Cortex of kidney (tissue), 1 donor: ENCODE data around the gene LTBP2.
"Not testable (repeated sequence)": the region's sequence is repeated elsewhere in the genome, so short reads cannot be mapped to it uniquely, and the experiment has no call there.

Experiments used
- DNase-seq: peaks from one replicate; lab custom pipeline; 2025; lab: John Stamatoyannopoulos, UW

Gene LTBP2

DNA sequence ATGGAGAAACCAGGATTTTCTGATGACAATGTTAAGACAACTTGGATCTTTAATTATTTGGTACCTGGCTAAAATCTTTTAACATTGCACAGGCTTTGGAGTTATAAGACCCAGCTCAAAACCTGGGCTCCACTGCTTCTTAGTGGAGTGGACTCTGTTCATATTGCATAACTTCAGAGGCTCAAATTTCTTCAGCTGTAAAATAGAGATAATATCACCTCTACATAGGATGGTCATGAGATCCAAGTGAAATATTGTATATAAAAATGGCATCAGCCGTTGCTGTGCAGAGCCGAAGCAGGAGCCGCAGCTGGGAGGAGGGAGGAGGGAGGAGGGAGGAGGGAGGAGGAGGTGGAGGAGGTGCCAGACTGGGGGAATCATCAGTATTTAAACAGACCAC is 129.5 kb downstream of the LTBP2 start:
- no peak for DNase-seq

DNA sequence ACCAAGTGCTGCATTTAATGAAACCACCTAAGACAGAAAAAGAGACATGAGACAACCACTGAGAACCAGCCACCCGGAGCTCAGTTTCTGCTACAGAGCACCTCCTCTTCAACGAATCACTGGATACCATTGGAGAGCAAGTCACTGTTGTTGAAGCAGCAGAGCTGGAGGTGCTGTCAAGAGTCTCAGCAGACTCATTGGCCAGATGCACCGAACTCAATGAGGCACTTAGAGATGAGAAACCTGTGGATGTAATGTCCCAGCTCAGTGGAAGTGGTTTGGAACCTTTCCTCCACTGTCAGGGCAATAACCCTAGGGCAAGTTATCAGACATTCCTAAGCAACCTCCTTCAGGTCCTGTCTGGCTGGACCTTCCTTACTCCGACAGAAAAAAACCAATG is 132.0 kb downstream of the LTBP2 start:
- DNase-seq = no peak

DNA sequence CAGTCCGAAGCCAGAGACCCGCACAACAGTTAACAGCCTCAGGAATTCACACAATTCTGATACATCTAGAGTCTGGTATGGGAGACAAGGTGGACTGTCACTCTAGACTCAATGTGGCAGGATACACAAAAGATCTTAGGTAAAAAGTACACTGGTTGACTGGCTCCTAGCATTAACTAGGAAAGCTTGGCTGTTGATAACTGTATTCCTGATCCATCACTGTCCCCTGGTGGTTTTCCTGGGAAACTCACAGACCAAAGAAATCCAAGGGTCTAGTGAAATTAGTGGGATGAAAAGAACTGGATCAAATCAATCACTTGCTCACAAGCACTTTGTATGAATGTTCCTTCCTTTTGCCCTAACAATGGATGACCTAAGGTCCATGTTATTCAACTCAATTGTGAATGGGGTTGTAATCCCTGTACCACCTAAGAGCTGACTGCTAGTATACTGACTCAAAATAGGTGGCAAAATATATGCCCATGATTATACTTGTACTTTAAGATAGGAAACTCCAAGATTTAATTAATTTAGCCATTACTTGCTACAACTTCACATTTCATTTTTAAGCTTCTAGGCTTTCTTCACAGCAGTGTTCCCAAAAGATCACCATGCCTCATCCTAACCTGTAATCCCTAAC is 132.9 kb downstream of the LTBP2 start:
- no peak for DNase-seq

DNA sequence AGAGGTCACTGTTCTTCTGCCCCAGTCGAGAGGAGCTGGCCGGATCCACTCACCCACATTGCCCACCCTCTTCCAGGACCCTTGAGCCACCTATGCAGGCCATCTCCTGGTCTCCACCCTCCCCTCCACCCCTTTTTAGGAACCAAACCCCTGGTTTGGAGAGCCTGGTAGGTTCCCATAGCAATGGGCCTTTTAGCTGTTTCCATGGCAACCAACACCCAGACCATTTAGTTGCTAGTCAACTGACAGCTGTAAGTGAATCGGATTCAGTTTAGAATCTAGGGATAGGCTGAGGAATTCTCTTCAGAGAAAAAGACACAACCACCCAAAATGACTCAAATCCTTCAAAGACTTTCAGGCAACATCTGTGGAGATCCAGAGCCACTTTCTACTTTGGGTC is 135.4 kb downstream of the LTBP2 start:
- DNase-seq = no peak

DNA sequence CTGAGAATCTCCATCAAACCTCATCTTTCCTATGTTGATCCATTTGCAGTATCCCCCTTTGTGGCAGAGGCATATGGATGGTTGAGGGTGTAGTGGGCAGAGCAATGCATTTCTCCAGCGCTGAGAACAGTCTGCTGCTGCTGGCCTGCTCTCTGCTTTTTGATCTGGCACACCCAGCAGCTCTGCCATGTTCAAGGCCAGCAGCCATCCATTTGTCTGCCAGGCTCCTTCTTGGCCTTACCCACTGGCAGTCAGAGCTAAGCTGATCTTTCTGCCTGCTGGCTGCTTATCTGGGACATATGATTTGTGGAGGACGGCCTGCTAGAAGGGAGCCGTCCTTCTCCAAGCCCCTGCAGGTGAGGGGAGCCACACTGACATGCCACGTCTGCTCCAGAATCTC is 135.9 kb downstream of the LTBP2 start:
- no peak for DNase-seq

DNA sequence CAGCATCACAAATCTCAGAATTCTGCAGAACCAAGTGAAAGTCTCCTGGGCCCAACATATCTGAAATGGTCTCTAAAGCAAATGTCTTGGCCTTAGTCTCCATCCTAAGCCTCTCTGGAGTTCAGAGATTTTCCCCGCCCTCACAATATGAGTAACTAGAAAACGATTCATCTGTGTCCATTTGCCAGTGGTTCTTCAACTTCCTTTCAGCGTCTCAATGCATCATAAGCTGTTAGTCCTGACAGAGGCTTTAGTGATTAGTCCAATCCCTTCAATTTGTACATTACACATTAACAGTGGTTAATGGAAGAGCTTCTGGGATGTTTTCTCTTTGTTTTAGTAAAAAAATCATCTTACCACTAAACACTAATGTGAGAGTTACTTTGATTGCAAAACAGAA is 136.4 kb downstream of the LTBP2 start:
- DNase-seq = no peak

DNA sequence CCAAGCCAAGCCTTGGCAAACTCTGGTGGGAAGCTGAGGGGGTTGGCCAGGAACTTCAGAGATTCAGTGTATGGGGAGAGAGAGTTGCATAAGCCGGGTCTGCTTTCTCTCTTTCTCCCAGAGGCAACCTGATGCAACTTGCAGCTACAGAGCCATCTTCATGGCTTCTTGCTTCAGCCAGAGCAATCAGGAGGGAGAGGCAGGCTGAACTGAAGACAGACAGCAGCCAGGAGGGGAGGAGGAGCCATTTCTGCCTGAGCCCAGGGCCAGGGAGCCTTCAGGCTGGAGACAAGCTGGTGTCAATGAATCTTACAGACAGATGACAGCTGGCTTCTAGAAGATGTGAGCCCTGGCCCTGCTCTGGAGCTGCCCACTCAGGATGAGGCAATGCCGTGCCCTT is 137.7 kb downstream of the LTBP2 start:
- DNase-seq = no peak

- DNase-seq = no peak
Measured at GRCh38 chr14:74472601-74473000, 139.4 kb downstream of the LTBP2 start.

- DNase-seq = no peak
Measured at GRCh38 chr14:74469548-74470518, 142.2 kb downstream of the LTBP2 start.

GRCh38 chr14:74468513-74468912 is 143.5 kb downstream of the LTBP2 start:
- no peak for DNase-seq

GRCh38 chr14:74465335-74465734 is 146.7 kb downstream of the LTBP2 start:
- no peak for DNase-seq

GRCh38 chr14:74464785-74465184 is 147.3 kb downstream of the LTBP2 start:
- DNase-seq = no peak

- DNase-seq = no peak
Measured at GRCh38 chr14:74463697-74464096, 148.3 kb downstream of the LTBP2 start.

GRCh38 chr14:74462993-74463392 is 149.0 kb downstream of the LTBP2 start:
- DNase-seq = no peak

DNA sequence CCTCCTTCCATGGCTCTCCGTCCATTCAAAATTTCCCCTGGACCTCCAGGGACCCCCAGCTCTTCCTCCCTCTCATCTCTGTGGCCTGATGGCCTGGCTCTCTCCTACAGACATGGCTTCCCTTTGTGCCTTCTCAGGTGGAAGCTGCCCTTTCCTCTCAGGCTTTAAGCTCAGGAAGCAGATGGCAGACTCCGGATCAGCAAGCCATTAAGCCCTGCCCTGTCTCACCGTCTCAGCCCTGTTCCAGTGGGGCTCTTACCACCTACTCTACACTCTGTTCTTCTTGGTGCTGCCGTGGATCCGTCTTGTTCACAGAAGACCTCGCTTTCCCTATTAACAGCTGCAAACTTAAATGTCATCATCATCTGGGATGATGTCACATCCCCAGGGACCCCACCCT is 152.1 kb downstream of the LTBP2 start:
- no peak for DNase-seq

- no peak for DNase-seq
Measured at GRCh38 chr14:74459289-74459946, 152.6 kb downstream of the LTBP2 start.

DNA sequence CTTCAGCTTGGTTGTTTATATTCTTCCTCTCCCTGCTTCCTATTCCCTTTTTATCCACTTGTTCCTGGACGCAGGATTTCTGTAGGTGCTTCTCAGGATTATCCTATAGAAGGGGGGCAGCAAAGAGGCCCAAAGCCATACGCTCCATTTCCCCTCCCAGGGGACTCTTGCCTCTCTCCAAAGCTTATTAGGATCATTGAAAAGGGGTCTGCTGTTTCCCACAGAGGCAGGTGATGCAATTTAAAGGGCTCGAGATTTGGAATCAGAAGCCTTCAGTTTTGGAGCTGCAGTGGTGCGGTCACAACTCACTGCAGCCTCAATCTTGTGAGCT is 154.5 kb downstream of the LTBP2 start:
- DNase-seq = no peak

DNA sequence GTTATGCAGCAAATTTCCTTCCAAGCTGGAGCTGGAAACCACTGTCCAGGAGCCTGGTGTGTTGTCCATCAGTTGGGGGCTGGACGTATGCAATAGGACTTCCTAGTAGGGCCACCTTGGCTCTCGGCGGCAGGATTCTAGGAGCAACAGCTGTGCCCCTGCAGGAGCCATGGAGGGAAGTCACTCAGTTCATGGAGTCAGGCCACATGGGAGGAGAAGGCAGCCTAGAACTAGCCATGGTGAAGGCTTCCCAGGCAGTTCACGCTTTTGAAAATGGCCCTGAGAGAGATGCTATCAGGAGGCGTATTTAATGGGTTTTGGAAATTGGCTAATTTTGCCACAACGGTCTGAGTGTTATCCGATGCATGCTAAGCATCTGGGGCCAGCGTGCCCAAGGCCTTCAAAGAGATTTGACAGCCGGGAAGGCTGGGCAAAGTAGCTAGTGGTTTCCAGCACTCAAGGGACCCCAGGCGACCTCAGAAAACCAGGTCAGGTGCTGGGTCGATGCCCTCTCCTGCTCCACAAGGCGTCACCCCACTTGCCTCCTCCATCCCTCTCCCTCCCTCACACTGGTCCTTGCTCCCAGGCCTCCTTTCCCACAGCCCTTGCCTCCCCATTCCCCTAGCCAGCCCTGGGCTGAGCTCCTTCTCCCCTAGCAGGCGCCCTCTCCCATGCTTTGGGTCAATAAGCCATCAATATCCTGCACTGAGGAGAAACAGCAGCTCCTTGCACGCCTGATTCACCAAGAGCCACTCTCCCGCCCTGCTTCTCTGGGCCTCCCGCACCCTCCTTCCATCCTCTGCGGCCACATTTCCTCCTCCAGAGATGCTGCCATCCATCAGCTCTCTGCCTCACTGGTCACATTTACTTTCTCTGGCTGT is 155.1 kb downstream of the LTBP2 start:
- no peak for DNase-seq

GRCh38 chr14:74454397-74454796 is 157.6 kb downstream of the LTBP2 start:
- DNase-seq = not testable (repeated sequence)
